GM06990 (cell line): ENCODE data around the gene ABCB11.

Experiments used
- DNase-seq: peaks from one replicate; pipeline ENCODE4 v3.0.0-alpha.2; 2011; ENCODE audit not compliant: insufficient read length; ENCODE audit errors: extremely low read depth
- H3K27me3 ChIP-seq: replicated peaks from 2 replicates; pipeline ENCODE4 v1.6.0; 2011; ENCODE audit warnings: low read length; ENCODE audit not compliant: control insufficient read depth, insufficient read depth
- H3K36me3 ChIP-seq: 2 replicates; pipeline ENCODE4 v1.5.1; 2011; ENCODE audit warnings: low read length; ENCODE audit not compliant: control insufficient read depth, insufficient read depth
- H3K4me3 ChIP-seq: replicated peaks from 2 replicates; pipeline ENCODE4 v1.5.1; 2011; ENCODE audit warnings: low read depth, mild to moderate bottlenecking, control low read depth, low read length
- CTCF ChIP-seq: IDR thresholded peaks from 2 replicates; pipeline ENCODE4 v1.5.1; 2011; ENCODE audit warnings: low read length, control low read depth, mild to moderate bottlenecking, inconsistent platforms; ENCODE audit not compliant: insufficient read depth, poor library complexity, severe bottlenecking

The ABCB11 gene

GRCh38 chr2:168986398-168986943 is 44.7 kb downstream of the ABCB11 start:
- DNase-seq: no peak
- TF ChIP-seq CTCF: no peak
- no peaks in the 10 kb centered on the region for H3K36me3 ChIP-seq
- H3K27me3 ChIP-seq: no peaks in the 10 kb centered on the region
- no peak overlapping the region for H3K4me3 ChIP-seq

GRCh38 chr2:168981651-168982050 is 49.5 kb downstream of the ABCB11 start:
- TF ChIP-seq CTCF: no peak
- Histone ChIP-seq H3K27me3 (no peaks in the 10 kb centered on the region), H3K4me3 (no peak overlapping the region), H3K36me3 (no peaks in the 10 kb centered on the region)
- no peak for DNase-seq

- TF ChIP-seq CTCF: no peak
- Histone ChIP-seq H3K27me3 (no peaks in the 10 kb centered on the region), H3K4me3 (no peak overlapping the region), H3K36me3 (no peaks in the 10 kb centered on the region)
- no peak for DNase-seq
Observed at GRCh38 chr2:168978461-168978861, 52.7 kb downstream of the ABCB11 start.

- Histone ChIP-seq H3K27me3 (no peaks in the 10 kb centered on the region), H3K36me3 (no peaks in the 10 kb centered on the region), H3K4me3 (no peak overlapping the region)
- no peak for DNase-seq
- no peak for TF ChIP-seq CTCF
Observed at GRCh38 chr2:168977608-168978007, 53.5 kb downstream of the ABCB11 start.

- Histone ChIP-seq H3K4me3 (no peak overlapping the region), H3K36me3 (no peaks in the 10 kb centered on the region), H3K27me3 (no peaks in the 10 kb centered on the region)
- no peak for TF ChIP-seq CTCF
- no peak for DNase-seq
Observed at GRCh38 chr2:168976034-168976654, 55.0 kb downstream of the ABCB11 start.

- Histone ChIP-seq H3K27me3 (no peaks in the 10 kb centered on the region), H3K4me3 (no peak overlapping the region), H3K36me3 (no peaks in the 10 kb centered on the region)
- no peak for DNase-seq
- TF ChIP-seq CTCF: no peak
Observed at GRCh38 chr2:168974428-168974827, 56.7 kb downstream of the ABCB11 start.
